IPS-18a (cell line): ENCODE measurements around the gene TNRC6B.
A peak's percentile ranks its signal among the peaks of the same experiment; 100 is the strongest.

Source experiments
- H3K27ac ChIP-seq: one replicate; pipeline ENCODE4 v1.5.1; 2013; ENCODE audit warnings: low read length
- H3K27me3 ChIP-seq: one replicate; pipeline ENCODE4 v1.6.1; 2013; ENCODE audit warnings: mild to moderate bottlenecking, low read length; ENCODE audit not compliant: control insufficient read depth, insufficient read depth
- H3K36me3 ChIP-seq: one replicate; pipeline ENCODE4 v1.6.1; 2013; ENCODE audit warnings: low read depth, low read length; ENCODE audit not compliant: control insufficient read depth
- H3K4me1 ChIP-seq: one replicate; pipeline ENCODE4 v1.6.1; 2013; ENCODE audit warnings: low read depth, low read length; ENCODE audit not compliant: control insufficient read depth
- H3K4me3 ChIP-seq: one replicate; pipeline ENCODE4 v1.5.1; 2013; ENCODE audit warnings: low read length
- H3K9ac ChIP-seq: one replicate; pipeline ENCODE4 v1.6.1; 2013; ENCODE audit warnings: mild to moderate bottlenecking, low read length, moderate library complexity
- H3K9me3 ChIP-seq: one replicate; pipeline ENCODE4 v1.6.1; 2013; ENCODE audit warnings: low read depth, low read length; ENCODE audit not compliant: control insufficient read depth

TNRC6B gene

DNA sequence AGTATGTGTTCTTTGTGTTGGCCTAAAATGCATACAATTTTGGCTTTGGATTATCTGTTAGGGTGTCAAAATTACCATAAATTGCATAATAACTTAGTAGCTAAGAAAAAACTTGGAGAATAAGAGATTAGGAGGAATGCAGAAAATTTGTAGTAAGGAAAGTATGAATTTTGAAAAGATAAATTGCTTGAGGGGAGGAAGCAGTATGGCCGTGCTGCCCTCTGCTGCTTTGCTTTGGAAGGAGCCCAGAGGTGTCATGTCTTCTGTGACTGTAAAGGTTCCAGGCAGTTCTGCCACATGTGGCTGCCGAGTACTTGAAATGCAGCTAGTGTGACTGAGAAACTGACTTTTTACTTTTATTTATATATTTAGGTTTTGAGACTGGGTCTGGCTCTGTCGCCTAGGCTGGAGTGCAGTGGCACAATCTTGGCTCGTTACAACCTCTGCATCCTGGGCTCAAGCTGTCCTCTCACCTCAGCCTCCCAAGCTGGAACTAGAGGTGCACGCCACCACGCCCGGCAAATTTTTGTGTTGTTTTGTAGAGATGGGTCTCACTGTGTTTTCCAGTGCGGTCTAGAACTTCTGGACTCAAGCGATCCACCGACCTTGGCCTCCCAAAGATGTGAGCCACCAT lies 170.4 kb downstream of the TNRC6B start:
- Histone ChIP-seq H3K36me3 (peaks cover 38% of the 10 kb centered on the region), H3K27ac (no peak overlapping the region), H3K4me1 (peaks cover 7% of the 10 kb centered on the region), H3K27me3 (no peaks in the 10 kb centered on the region), H3K9ac (peak overlapping the region; percentile 93), H3K9me3 (no peaks in the 10 kb centered on the region), H3K4me3 (peak overlapping the region; percentile 94)

DNA sequence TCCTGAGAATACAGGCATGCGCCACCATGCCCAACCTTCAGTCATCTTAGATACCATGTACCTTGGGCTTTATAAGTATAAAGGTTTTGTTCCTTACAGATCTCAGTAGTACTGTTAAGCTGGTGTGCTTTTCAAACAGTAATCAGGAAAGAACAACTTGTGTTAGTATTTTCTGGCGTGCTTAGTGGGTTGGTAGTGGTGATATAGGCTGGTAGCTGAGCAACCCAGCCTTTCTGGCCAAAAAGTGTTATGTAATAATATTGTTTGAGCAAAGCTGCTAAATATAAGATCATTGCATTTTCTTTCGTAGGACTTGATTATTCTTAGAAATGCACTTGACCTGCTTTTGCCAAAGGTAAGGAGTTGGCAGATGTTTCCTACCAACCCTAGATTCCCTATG lies 175.0 kb downstream of the TNRC6B start:
- no peak overlapping the region for H3K27ac ChIP-seq
- H3K9me3 ChIP-seq, result no peaks in the 10 kb centered on the region
- no peak overlapping the region for H3K4me3 ChIP-seq
- H3K36me3 ChIP-seq, result peaks cover 76% of the 10 kb centered on the region
- no peak overlapping the region for H3K9ac ChIP-seq
- peaks cover 2% of the 10 kb centered on the region for H3K4me1 ChIP-seq
- no peaks in the 10 kb centered on the region for H3K27me3 ChIP-seq

DNA sequence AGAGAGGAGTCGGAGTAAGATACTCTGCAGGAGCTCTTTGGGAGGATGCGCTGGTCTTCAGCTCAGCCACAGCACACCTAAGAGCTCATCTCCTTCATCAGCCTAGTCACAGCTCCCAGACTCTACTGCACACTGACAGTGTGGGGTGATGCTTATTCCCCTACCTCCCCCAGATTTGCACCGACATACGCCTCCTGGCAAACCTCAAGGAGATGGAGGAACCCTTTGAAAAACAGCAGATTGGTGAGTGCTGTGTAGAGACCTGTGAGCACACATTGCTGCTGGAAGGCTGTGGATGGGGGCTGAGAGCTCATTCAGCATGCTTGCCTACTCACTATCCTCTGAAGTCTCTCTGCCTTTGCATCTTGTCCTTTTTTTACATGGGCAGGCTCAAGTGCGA lies 183.4 kb downstream of the TNRC6B start:
- H3K27ac ChIP-seq, result no peak overlapping the region
- no peak overlapping the region for H3K4me3 ChIP-seq
- no peak overlapping the region for H3K9ac ChIP-seq
- H3K4me1 ChIP-seq, result no peaks in the 10 kb centered on the region
- H3K36me3 ChIP-seq, result peaks cover 94% of the 10 kb centered on the region
- H3K27me3 ChIP-seq, result no peaks in the 10 kb centered on the region
- H3K9me3 ChIP-seq, result no peaks in the 10 kb centered on the region

DNA sequence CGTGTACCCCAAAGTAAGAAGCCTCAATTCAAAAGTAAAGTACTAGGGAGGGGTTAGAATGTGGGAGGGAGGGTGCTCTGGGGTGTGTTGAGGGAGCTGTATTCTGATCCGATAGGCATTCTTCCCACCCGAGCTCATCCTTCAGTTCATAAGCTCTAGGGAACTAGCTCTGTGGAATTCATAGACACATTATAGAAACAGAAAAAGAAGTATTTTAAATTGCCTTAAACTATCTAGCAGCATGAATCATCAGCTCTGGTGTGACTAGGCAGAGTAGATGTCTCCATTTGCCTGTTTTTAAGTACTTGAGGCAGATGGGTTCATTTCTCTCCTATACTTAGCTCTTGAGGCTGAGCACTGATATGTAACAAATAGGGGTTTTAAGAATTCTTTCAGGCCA lies 185.3 kb downstream of the TNRC6B start:
- no peaks in the 10 kb centered on the region for H3K4me1 ChIP-seq
- no peak overlapping the region for H3K4me3 ChIP-seq
- peaks cover 97% of the 10 kb centered on the region for H3K36me3 ChIP-seq
- H3K27ac ChIP-seq, result no peak overlapping the region
- H3K9me3 ChIP-seq, result no peaks in the 10 kb centered on the region
- no peaks in the 10 kb centered on the region for H3K27me3 ChIP-seq
- no peak overlapping the region for H3K9ac ChIP-seq

DNA sequence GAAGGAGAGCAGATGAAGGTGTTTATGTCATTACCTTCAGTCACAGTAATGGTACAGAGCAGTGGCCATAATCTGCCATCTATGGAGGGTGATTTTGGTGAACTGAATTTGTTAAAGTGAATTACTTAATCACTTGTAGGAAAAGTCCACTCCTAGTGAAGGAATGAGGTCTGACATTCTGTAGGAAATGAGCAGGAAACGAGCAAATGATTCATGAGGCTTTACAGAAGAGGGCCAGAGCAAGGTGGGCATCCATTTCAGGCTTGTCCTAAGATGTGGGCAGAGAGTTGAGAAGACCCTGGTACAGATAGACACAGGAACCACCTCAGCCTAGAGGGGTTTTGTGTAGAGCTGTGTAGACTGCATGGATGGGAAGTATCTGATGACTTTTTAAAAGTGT lies 186.7 kb downstream of the TNRC6B start:
- Histone ChIP-seq H3K9ac (no peak overlapping the region), H3K4me3 (no peak overlapping the region), H3K4me1 (no peaks in the 10 kb centered on the region), H3K36me3 (peaks cover 88% of the 10 kb centered on the region), H3K9me3 (no peaks in the 10 kb centered on the region), H3K27me3 (no peaks in the 10 kb centered on the region), H3K27ac (no peak overlapping the region)

DNA sequence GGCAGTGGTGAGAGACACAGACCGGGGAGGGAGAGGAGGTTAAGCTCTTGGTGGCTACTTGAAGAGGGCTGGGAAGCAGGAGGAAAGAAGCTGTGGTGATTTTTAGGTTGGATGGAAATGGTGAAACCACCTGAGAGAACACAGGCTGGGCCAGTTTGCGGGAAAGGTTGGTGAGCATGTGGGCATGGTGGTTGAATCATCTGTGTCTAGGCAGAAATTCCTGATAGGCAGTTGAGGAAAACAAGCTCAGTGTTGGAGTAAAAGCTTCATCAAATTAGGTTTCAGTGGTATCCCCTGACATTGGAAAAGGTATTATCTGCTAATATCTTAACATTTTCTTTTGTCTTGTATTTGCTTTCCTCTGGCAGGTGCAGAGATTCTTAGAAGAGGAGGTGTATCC lies 188.3 kb downstream of the TNRC6B start:
- Histone ChIP-seq H3K4me1 (no peaks in the 10 kb centered on the region), H3K27me3 (no peaks in the 10 kb centered on the region), H3K9ac (no peak overlapping the region), H3K4me3 (no peak overlapping the region), H3K9me3 (no peaks in the 10 kb centered on the region), H3K36me3 (peaks cover 71% of the 10 kb centered on the region), H3K27ac (no peak overlapping the region)

DNA sequence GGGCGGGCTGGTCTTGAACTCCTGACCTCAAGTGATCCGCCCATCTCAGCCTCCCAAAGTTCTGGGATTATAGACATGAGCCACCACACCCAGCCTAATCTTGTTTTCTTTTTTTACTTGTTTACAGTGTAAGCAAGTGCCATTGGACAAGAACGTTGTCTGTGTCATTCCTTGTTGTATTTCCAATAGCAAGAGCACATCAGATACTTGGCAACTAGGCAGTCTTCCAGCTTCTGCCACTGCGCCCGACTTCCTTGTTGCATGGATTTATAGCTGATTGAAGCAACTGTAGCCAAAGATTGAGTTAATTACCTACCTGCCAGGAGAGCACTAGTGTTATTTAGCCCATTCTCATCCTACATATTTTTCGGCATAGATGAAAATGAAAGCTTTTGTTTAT lies 189.6 kb downstream of the TNRC6B start:
- no peaks in the 10 kb centered on the region for H3K27me3 ChIP-seq
- peaks cover 58% of the 10 kb centered on the region for H3K36me3 ChIP-seq

DNA sequence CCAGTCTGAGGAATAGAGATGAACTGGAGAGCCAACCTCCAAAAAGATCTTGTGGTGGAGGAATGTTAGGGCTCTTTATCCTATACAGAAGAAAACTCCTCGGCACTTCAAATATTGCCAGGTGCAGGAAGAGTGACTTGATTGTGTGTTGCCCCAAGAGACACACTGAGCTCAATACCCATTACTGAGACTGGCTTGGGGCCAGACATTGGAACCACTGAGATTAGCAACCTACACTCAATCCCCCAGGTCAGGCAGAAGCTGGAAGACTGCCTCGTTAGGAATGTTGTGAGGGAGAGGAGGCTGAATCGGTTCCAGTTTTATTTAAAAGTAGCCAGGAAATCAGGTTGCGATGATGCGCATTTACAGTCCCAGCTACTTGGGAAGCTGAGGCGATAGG lies 190.3 kb downstream of the TNRC6B start:
- H3K4me3 ChIP-seq, result no peak overlapping the region
- H3K9me3 ChIP-seq, result no peaks in the 10 kb centered on the region
- H3K27me3 ChIP-seq, result no peaks in the 10 kb centered on the region
- no peaks in the 10 kb centered on the region for H3K4me1 ChIP-seq
- H3K36me3 ChIP-seq, result peaks cover 52% of the 10 kb centered on the region
- no peak overlapping the region for H3K27ac ChIP-seq
- no peak overlapping the region for H3K9ac ChIP-seq

More for the DNA sequence above, 189.6 kb downstream of the TNRC6B start:
- Histone ChIP-seq H3K27ac (no peak overlapping the region), H3K4me1 (no peaks in the 10 kb centered on the region), H3K4me3 (no peak overlapping the region), H3K9me3 (no peaks in the 10 kb centered on the region), H3K9ac (no peak overlapping the region)

DNA sequence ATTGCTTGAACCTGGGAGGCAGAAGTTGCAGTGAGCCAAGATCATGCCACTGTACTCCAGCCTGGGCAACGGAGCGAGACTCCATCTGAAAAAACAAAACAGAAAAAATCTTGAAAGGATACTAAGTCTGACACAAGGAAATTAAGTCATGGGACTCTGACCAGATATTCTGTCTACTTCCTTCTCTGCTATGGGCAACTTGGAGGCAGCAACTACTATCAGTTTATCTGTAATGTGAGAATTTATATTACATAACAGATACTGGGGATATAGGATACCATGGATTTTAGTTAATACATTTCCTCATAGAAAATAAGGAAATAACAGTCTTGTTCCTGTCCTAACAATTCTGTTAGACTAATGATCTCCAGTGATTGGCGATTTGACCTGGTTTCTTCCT lies 191.1 kb downstream of the TNRC6B start:
- Histone ChIP-seq H3K4me3 (no peak overlapping the region), H3K4me1 (no peaks in the 10 kb centered on the region), H3K27ac (no peak overlapping the region), H3K9ac (no peak overlapping the region), H3K9me3 (no peaks in the 10 kb centered on the region), H3K36me3 (peaks cover 48% of the 10 kb centered on the region), H3K27me3 (no peaks in the 10 kb centered on the region)

DNA sequence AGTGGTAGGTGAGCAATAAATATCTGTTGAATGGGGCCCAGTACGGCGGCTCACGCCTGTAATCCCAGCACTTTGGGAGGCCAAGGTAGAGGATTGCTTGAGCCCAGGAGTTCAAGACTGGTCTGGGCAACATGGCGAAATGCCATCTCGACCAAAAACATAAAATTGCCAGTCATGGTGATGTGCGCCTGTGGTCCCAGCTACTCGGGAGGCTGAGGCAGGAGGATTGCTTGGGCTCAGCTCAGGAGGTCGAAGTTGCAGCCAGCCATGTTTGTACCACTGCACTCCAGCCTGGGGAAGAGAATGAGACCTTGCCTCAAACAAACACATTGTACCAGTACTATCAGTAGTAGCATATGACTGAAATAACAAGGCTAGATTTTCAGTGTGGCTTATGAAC lies 196.8 kb downstream of the TNRC6B start:
- no peaks in the 10 kb centered on the region for H3K27me3 ChIP-seq
- no peak overlapping the region for H3K27ac ChIP-seq
- H3K4me3 ChIP-seq, result no peak overlapping the region
- no peaks in the 10 kb centered on the region for H3K9me3 ChIP-seq
- H3K9ac ChIP-seq, result no peak overlapping the region
- no peaks in the 10 kb centered on the region for H3K4me1 ChIP-seq
- peaks cover 3% of the 10 kb centered on the region for H3K36me3 ChIP-seq

DNA sequence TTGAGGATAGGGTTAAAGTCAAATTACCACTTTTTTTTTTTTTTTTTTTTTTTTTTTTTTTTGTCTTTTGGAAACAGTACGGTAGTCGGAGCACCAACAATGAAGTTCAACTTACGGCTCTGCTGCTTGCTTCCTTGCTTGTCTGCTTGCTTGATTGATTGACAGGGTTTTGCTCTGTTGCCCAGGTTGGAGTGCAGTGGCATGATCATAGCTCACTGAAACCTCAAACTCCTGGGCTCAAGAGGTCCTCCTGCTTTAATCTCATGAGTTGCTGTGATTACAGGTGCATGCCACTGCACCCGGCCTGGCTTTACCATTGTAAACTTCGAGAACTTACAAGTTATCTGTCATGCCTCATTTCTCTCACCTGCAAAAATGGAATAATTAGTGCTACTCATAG lies 198.4 kb downstream of the TNRC6B start:
- no peak overlapping the region for H3K9ac ChIP-seq
- H3K4me3 ChIP-seq, result no peak overlapping the region
- no peak overlapping the region for H3K27ac ChIP-seq
- no peaks in the 10 kb centered on the region for H3K27me3 ChIP-seq
- H3K36me3 ChIP-seq, result peaks cover 3% of the 10 kb centered on the region
- no peaks in the 10 kb centered on the region for H3K4me1 ChIP-seq
- H3K9me3 ChIP-seq, result no peaks in the 10 kb centered on the region

DNA sequence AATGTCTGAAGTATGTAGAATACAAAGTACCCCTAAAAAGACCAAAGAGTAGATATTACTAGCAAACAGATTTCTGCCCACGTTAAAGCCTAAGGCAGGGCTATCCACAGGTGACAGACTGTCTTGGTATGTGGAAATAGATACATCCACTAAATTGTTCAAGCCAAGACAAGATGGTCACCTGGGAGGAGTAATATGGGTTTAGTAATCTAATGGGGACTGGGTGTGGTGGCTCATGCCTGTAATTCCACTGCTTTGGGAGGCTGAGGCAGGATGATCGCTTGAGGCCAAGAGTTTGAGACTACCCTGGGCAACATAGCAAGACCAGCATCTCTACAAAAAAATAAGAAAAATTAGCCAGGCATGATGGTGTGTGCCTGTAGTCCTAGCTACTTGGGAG lies 200.2 kb downstream of the TNRC6B start:
- Histone ChIP-seq H3K4me1 (no peaks in the 10 kb centered on the region), H3K36me3 (peaks cover 3% of the 10 kb centered on the region), H3K27ac (no peak overlapping the region), H3K27me3 (no peaks in the 10 kb centered on the region), H3K4me3 (no peak overlapping the region), H3K9me3 (no peaks in the 10 kb centered on the region), H3K9ac (no peak overlapping the region)
